H1 (cell line): ENCODE results near the gene TMED9. TPM values are rescaled to one million over a fixed set of nuclear protein-coding genes. Genes with fewer than 3 reads are reported as not detected.

ENCODE experiments used
- CTCF ChIA-PET: fragments of 300-600 bp; sonication (Branson Sonifier 250); formaldehyde crosslinking; loops from one replicate; lab custom pipeline; 2021; ENCODE audit not compliant: partially characterized antibody; lab: Charles Lee
- POLR2A ChIA-PET: fragments of 300-600 bp; sonication (Branson Sonifier 250); formaldehyde crosslinking; loops from one replicate; lab custom pipeline; 2021; ENCODE audit warnings: inconsistent platforms; ENCODE audit not compliant: partially characterized antibody; lab: Charles Lee
- DNase-seq, 2 experiments: peaks; one replicate each; pipeline versions ENCODE4 v3.0.0 to v3.0.0-alpha.2; 2010 to 2022; ENCODE audit warnings: low spot score in 2 of 2, low read depth in 1 of 2, mixed read lengths in 1 of 2
- FAIRE-seq: peaks from 2 replicates; lab custom pipeline; 2011; peaks lifted over from hg19 to GRCh38; lab: Jason Lieb, UNC
- H2AFZ ChIP-seq: 2 replicates; pipeline ENCODE4 v1.8.1; 2012; ENCODE audit warnings: low read length, inconsistent platforms
- H2AK5ac ChIP-seq: 2 replicates; pipeline ENCODE4 v1.6.1; 2013; ENCODE audit warnings: low read depth, low read length
- H2BK120ac ChIP-seq: replicated peaks from 2 replicates; pipeline ENCODE3; 2013; ENCODE audit warnings: low read depth, low read length, inconsistent platforms
- H2BK12ac ChIP-seq: 2 replicates; pipeline ENCODE4 v1.6.1; 2013; ENCODE audit warnings: low read depth, low read length
- H2BK15ac ChIP-seq: 2 replicates; pipeline ENCODE4 v1.6.1; 2013; ENCODE audit warnings: low read length
- H2BK20ac ChIP-seq: 2 replicates; pipeline ENCODE4 v1.6.1; 2013; ENCODE audit warnings: low read length
- H2BK5ac ChIP-seq: 2 replicates; pipeline ENCODE4 v1.6.1; 2013; ENCODE audit warnings: low read depth, low read length
- H3K14ac ChIP-seq: 2 replicates; pipeline ENCODE4 v1.6.1; 2013; ENCODE audit warnings: inconsistent platforms; ENCODE audit not compliant: insufficient read length
- H3K18ac ChIP-seq: 2 replicates; pipeline ENCODE4 v1.6.1; 2013; ENCODE audit warnings: low read length; ENCODE audit errors: extremely low read depth
- H3K23ac ChIP-seq: 2 replicates; pipeline ENCODE4 v1.6.1; 2013; ENCODE audit warnings: inconsistent platforms; ENCODE audit not compliant: insufficient read length
- H3K23me2 ChIP-seq: 2 replicates; pipeline ENCODE4 v1.6.1; 2013; ENCODE audit warnings: low read depth, low read length
- H3K27ac ChIP-seq: 2 replicates; pipeline ENCODE4 v1.6.1; 2011; ENCODE audit warnings: low read depth, low read length, inconsistent platforms
- H3K27me3 ChIP-seq, 4 experiments: replicated peaks in 1 of 4; 1 replicate in 1 of 4; 2 replicates in 3 of 4; pipeline versions ENCODE4 v1.6.1 to v1.8.1; 2011 to 2013; ENCODE audit warnings: low read length in 3 of 4, mild to moderate bottlenecking in 3 of 4, inconsistent platforms in 2 of 4, mixed read lengths in 2 of 4, moderate library complexity in 1 of 4; ENCODE audit not compliant: control insufficient read depth in 3 of 4, insufficient read depth in 3 of 4; ENCODE audit errors: extremely low read depth in 1 of 4
- H3K36me3 ChIP-seq, 4 experiments: 2 replicates each; pipeline versions ENCODE4 v1.6.1 to v1.8.1; 2011 to 2013; ENCODE audit warnings: mild to moderate bottlenecking in 4 of 4, low read length in 3 of 4, moderate library complexity in 2 of 4, control low read depth in 1 of 4, inconsistent platforms in 1 of 4; ENCODE audit not compliant: insufficient read depth in 4 of 4, control insufficient read depth in 2 of 4
- H3K4ac ChIP-seq: replicated peaks from 2 replicates; pipeline ENCODE3; 2013; ENCODE audit warnings: low read length, low read depth, mixed read lengths, inconsistent platforms; ENCODE audit not compliant: insufficient read length
- H3K4me1 ChIP-seq, 4 experiments: replicated peaks in 1 of 4; 1 replicate in 1 of 4; 2 replicates in 3 of 4; pipeline versions ENCODE4 v1.6.1 to v1.8.1; 2011 to 2013; ENCODE audit warnings: low read length in 3 of 4, inconsistent platforms in 2 of 4, mixed read lengths in 1 of 4; ENCODE audit not compliant: insufficient read depth in 4 of 4, control insufficient read depth in 3 of 4
- H3K4me2 ChIP-seq, 2 experiments: 2 replicates each; pipeline versions ENCODE4 v1.6.1 to v1.8.1; 2011 to 2013; ENCODE audit warnings: low read depth in 2 of 2, low read length in 2 of 2, control low read depth in 1 of 2, inconsistent platforms in 1 of 2, mild to moderate bottlenecking in 1 of 2; ENCODE audit not compliant: insufficient read depth in 1 of 2
- H3K4me3 ChIP-seq, 4 experiments: fragments of 200-600, 300-600 bp in 1 of 4; sonication (generic), shearing (Covaris generic), sonication (Bioruptor Twin) in 1 of 4; 2 replicates each; pipeline versions ENCODE4 v1.5.1 to v1.8.1; 2011 to 2016; ENCODE audit warnings: low read length in 4 of 4, low read depth in 3 of 4, control low read depth in 2 of 4, inconsistent platforms in 2 of 4, mild to moderate bottlenecking in 2 of 4, mixed read lengths in 1 of 4, moderate library complexity in 1 of 4; ENCODE audit not compliant: insufficient read depth in 2 of 4; ENCODE audit errors: extremely low read depth in 1 of 4
- H3K56ac ChIP-seq: replicated peaks from 2 replicates; pipeline ENCODE3; 2013; ENCODE audit warnings: low read depth, mild to moderate bottlenecking, mixed read lengths, low read length, inconsistent platforms; ENCODE audit not compliant: insufficient read length
- H3K79me1 ChIP-seq: 2 replicates; pipeline ENCODE4 v1.6.1; 2013; ENCODE audit warnings: low read depth, low read length, control low read depth
- H3K79me2 ChIP-seq, 2 experiments: 2 replicates each; pipeline versions ENCODE4 v1.6.1 to v1.8.1; 2012 to 2013; ENCODE audit warnings: low read length in 2 of 2, mild to moderate bottlenecking in 2 of 2, inconsistent platforms in 1 of 2; ENCODE audit not compliant: insufficient read depth in 2 of 2, control insufficient read depth in 1 of 2
- H3K9ac ChIP-seq, 4 experiments: replicated peaks in 1 of 4; 1 replicate in 1 of 4; 2 replicates in 3 of 4; pipeline versions ENCODE4 v1.6.1 to v1.8.1; 2011 to 2013; ENCODE audit warnings: low read depth in 3 of 4, low read length in 3 of 4, control low read depth in 2 of 4, mild to moderate bottlenecking in 2 of 4, moderate library complexity in 2 of 4, inconsistent platforms in 1 of 4; ENCODE audit errors: extremely low read depth in 1 of 4
- H3K9me3 ChIP-seq, 2 experiments: 2 replicates each; pipeline versions ENCODE4 v1.6.1 to v1.8.1; 2012 to 2013; ENCODE audit warnings: mild to moderate bottlenecking in 2 of 2, moderate library complexity in 2 of 2, control low read depth in 1 of 2, inconsistent platforms in 1 of 2, low read depth in 1 of 2, low read length in 1 of 2, mixed read lengths in 1 of 2; ENCODE audit not compliant: insufficient read depth in 2 of 2
- H4K20me1 ChIP-seq, 2 experiments: replicated peaks in 1 of 2; 2 replicates each; pipeline versions ENCODE3 to v1.8.1; 2011 to 2013; ENCODE audit warnings: inconsistent platforms in 2 of 2, low read length in 2 of 2, mild to moderate bottlenecking in 1 of 2; ENCODE audit not compliant: insufficient read depth in 2 of 2, control insufficient read depth in 1 of 2
- H4K5ac ChIP-seq: 2 replicates; pipeline ENCODE4 v1.6.1; 2013; ENCODE audit warnings: low read length, low read depth, mixed read lengths, inconsistent platforms; ENCODE audit not compliant: insufficient read length
- H4K8ac ChIP-seq: 2 replicates; pipeline ENCODE4 v1.8.0; 2013; ENCODE audit warnings: mild to moderate bottlenecking, moderate library complexity, low read length, inconsistent platforms; ENCODE audit not compliant: insufficient read depth; ENCODE audit errors: extremely low read depth
- H4K91ac ChIP-seq: replicated peaks from 2 replicates; pipeline ENCODE3; 2013; ENCODE audit warnings: low read length, mixed read lengths, inconsistent platforms; ENCODE audit not compliant: insufficient read length
- CEBPB ChIP-seq: IDR thresholded peaks from 2 replicates; pipeline ENCODE4 v1.6.1; 2012; ENCODE audit warnings: low read depth, low read length
- CHD2 ChIP-seq: IDR thresholded peaks from 2 replicates; pipeline ENCODE4 v1.6.1; 2012; ENCODE audit warnings: low read length, improper control_type of control experiment
- JUND ChIP-seq: IDR thresholded peaks from 2 replicates; pipeline ENCODE4 v1.6.1; 2011; ENCODE audit warnings: mild to moderate bottlenecking, improper control_type of control experiment, low read length
- POLR2AphosphoS5 ChIP-seq: IDR thresholded peaks from 2 replicates; pipeline ENCODE4 v1.6.1; 2011; ENCODE audit warnings: low read depth, low read length
- RFX5 ChIP-seq: IDR thresholded peaks from 2 replicates; pipeline ENCODE4 v1.6.1; 2011; ENCODE audit warnings: low read depth, low read length, improper control_type of control experiment, borderline replicate concordance
- SAP30 ChIP-seq: fragments of 300-600 bp; sonication (generic); IDR thresholded peaks from 2 replicates; pipeline ENCODE4 v1.7.1; 2012; ENCODE audit warnings: low read length, moderate library complexity, mild to moderate bottlenecking, inconsistent platforms; ENCODE audit not compliant: insufficient read depth, insufficient replicate concordance
- SIX5 ChIP-seq: IDR thresholded peaks from 2 replicates; pipeline ENCODE4 v1.6.1; 2011; ENCODE audit warnings: mild to moderate bottlenecking, low read depth, low read length
- SRF ChIP-seq: IDR thresholded peaks from 2 replicates; pipeline ENCODE4 v1.6.1; 2011; ENCODE audit warnings: mild to moderate bottlenecking, low read depth, low read length, moderate library complexity
- WGBS, 2 experiments: shearing (Covaris generic) in 1 of 2; methylation state at CpG; one replicate each; pipeline versions ENCODE4 v1.1.6 to v1.1.7; 2013 to 2015; ENCODE audit warnings: low lambda C conversion rate in 2 of 2, mixed read lengths in 2 of 2, inconsistent platforms in 1 of 2, low coverage in 1 of 2, missing lambda C conversion rate in 1 of 2; ENCODE audit not compliant: insufficient replicate concordance in 2 of 2, insufficient coverage in 1 of 2, insufficient read length in 1 of 2; ENCODE audit errors: extremely low coverage in 1 of 2, missing lambda C conversion rate in 1 of 2; 5-methylcytosine and 5-hydroxymethylcytosine counted together
- polyA plus RNA-seq, 7 experiments: library from polyadenylated mRNA; depleted of rRNA in 3 of 7; stranded (reverse) in 5 of 7; unstranded in 2 of 7; fragments of >200 nt in 5 of 7; fragments of 200-250 nt in 2 of 7; gene quantifications; 1 replicate in 5 of 7; 2 replicates in 1 of 7; 4 replicates in 1 of 7; pipeline versions ENCODE4 v1.2.1 to v1.2.3, GENCODE V29; 2011 to 2013; ENCODE audit warnings: missing spikeins in 2 of 7, mixed read lengths in 2 of 7
- total RNA-seq: library from RNA; stranded (reverse); fragmentation: NEBNext Ultra II Directional; extraction: Animal tissue kit (Norgen Biotek cat#: 25700); gene quantifications from 2 replicates; pipeline ENCODE4 v1.2.1, GENCODE V29; 2021
- TF ChIP-seq, protein P1 (sequence below): IDR thresholded peaks from 2 replicates; pipeline ENCODE4 v1.6.1; 2012; ENCODE audit warnings: low read length, inconsistent platforms

Gene TMED9
- total and polyA plus RNA-seq, 2 of the 8 experiments (the other 6 are each of a cell fraction or from before 2014, with no cell fraction given), result 130 to 160 TPM

- Histone ChIP-seq H2BK12ac (no peak overlapping the region), H3K4me3 (no peak overlapping the region), H4K20me1 (peaks cover 16 to 27% of the 10 kb centered on the region in 2 experiments), H3K79me1 (peaks cover 14% of the 10 kb centered on the region), H4K5ac (no peak overlapping the region), H3K23ac (no peak overlapping the region), H3K9ac (no peak overlapping the region), H3K18ac (no peak overlapping the region), H2BK20ac (no peak overlapping the region), H2BK5ac (no peak overlapping the region), H3K36me3 (peaks cover 0 to 25% (median 6%) of the 10 kb centered on the region in 4 experiments; a peak in 3 of 8 replicates), H2AK5ac (no peak overlapping the region), H3K9me3 (no peaks in the 10 kb centered on the region), H3K23me2 (no peaks in the 10 kb centered on the region), H3K56ac (no peak overlapping the region), H2BK15ac (no peak overlapping the region), H4K91ac (no peak overlapping the region), H3K4ac (no peak overlapping the region), H3K4me1 (peaks cover 0 to 3% (median under 1%) of the 10 kb centered on the region in 4 experiments; a peak in 2 of 7 replicates), H4K8ac (no peak overlapping the region), H3K14ac (no peak overlapping the region), H3K4me2 (no peak overlapping the region), H3K27ac (0 out of 2 replicates have a peak overlapping the region, but pooled peaks have one; percentile 2), H2AFZ (no peak overlapping the region), H3K27me3 (no peaks in the 10 kb centered on the region), H2BK120ac (no peak overlapping the region), H3K79me2 (peaks cover under 1 to 91% of the 10 kb centered on the region in 2 experiments)
- 89% methylated on average over 3 of the region's 3 CpGs; no CpG with 5 or more reads in 1 of the 2 experiments for WGBS, 2 experiments
- POLR2A ChIA-PET, result interaction anchor here (3.4 kb wide), 1 partner anchor 31 kb away, joined by 11 read pairs; the partner anchor contains the start of gene DDX41
- DNase-seq, result no peak
- no peak for TF ChIP-seq JUND
- TF ChIP-seq, protein P1, sequence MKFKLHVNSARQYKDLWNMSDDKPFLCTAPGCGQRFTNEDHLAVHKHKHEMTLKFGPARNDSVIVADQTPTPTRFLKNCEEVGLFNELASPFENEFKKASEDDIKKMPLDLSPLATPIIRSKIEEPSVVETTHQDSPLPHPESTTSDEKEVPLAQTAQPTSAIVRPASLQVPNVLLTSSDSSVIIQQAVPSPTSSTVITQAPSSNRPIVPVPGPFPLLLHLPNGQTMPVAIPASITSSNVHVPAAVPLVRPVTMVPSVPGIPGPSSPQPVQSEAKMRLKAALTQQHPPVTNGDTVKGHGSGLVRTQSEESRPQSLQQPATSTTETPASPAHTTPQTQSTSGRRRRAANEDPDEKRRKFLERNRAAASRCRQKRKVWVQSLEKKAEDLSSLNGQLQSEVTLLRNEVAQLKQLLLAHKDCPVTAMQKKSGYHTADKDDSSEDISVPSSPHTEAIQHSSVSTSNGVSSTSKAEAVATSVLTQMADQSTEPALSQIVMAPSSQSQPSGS, result no peak
- no peak for TF ChIP-seq SRF
- no peak for TF ChIP-seq CEBPB
- TF ChIP-seq SAP30, result no peak
- no peak for TF ChIP-seq SIX5
- TF ChIP-seq RFX5, result no peak
- no peak for TF ChIP-seq CHD2
- no peak for TF ChIP-seq POLR2AphosphoS5
- FAIRE-seq, result no peak
- CTCF ChIA-PET, result interaction anchor here (0.9 to 1.7 kb wide), 4 partner anchors 8 to 60 kb away, joined by 3 to 8 read pairs (median 3); no protein-coding TSS in a partner anchor
Observed at GRCh38 chr5:177547736-177548135, 44.3 kb upstream of the TMED9 start.
